ENCODE data around the gene EMILIN2.

The EMILIN2 gene

DNA sequence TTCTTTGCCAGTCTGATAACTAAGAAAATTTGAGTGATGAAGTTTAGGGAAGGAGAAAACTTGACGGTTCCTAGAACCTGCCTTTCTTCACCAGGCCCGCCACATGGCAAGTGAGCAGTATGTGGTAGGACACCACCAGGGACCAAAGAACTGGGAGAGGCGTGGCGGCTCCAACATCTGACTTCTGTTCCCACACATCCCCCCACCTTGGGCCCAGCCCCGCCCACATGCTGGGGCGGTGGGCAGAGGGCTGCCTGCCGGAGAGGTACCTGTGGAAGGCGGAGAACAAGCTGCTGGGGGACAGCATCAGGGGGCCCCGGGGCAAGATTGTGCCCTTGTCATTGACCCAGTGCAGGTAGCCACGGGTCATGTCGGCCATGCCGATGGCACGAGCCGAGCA, 75.0 kb downstream of the EMILIN2 start:
- Histone ChIP-seq H3K9me3 (ENCODE audit: low read length) (no peaks in the 10 kb centered on the region), H3K27me3 (ENCODE audit: insufficient read depth, low read length) (no peaks in the 10 kb centered on the region), H3K4me1 (ENCODE audit: insufficient read depth, low read length) (peaks cover 8% of the 10 kb centered on the region), H3K4me3 (ENCODE audit: low read length) (no peak overlapping the region), H3K36me3 (ENCODE audit: insufficient read depth, low read length) (peaks cover 71% of the 10 kb centered on the region), H2AFZ (ENCODE audit: low read depth, low read length) (no peak overlapping the region)

DNA sequence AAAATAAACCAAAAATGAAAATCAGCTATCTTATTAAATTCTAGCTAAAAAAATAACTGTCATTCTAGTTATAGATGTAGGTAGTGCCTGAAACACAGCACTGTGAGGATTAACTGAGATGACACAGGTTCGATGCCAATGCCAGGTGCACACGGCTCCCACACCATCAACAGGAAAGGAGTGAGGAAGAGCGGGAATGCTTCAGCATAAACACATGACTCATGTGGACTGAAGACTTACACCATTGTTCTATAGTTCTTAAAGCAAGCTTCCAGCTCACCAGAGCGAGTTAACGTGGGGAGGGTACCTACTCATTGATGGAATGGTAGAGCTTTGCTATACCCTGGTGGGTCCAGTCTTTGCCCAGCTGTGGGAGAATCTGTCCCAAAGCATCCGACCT, 76.7 kb downstream of the EMILIN2 start:
- Histone ChIP-seq H3K4me3 (ENCODE audit: low read length) (no peak overlapping the region), H2AFZ (ENCODE audit: low read depth, low read length) (no peak overlapping the region), H3K27me3 (ENCODE audit: insufficient read depth, low read length) (no peaks in the 10 kb centered on the region), H3K4me1 (ENCODE audit: insufficient read depth, low read length) (no peaks in the 10 kb centered on the region), H3K9me3 (ENCODE audit: low read length) (no peaks in the 10 kb centered on the region), H3K36me3 (ENCODE audit: insufficient read depth, low read length) (peaks cover 80% of the 10 kb centered on the region)

DNA sequence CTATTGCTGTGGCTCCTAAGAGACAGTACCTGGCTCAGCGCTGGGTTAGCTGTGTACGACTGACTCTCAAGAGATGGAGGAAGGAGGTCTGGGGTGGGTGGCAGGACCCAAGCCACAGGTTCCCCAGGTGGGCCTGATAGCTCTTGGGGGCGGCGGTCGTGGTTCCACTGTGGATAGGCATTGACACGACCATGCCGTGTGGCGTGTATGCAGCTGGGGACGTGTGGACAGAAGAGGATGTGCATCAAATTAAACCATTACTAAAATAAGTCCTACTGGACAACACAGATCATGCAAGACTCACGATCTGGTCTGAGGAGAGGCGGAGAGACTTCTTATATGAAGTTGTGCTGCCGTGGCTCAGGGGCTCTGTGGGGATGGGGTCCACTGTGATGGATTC, 78.1 kb downstream of the EMILIN2 start:
- Histone ChIP-seq H3K27me3 (ENCODE audit: insufficient read depth, low read length) (no peaks in the 10 kb centered on the region), H2AFZ (ENCODE audit: low read depth, low read length) (no peak overlapping the region), H3K9me3 (ENCODE audit: low read length) (no peaks in the 10 kb centered on the region), H3K4me3 (ENCODE audit: low read length) (no peak overlapping the region), H3K36me3 (ENCODE audit: insufficient read depth, low read length) (peaks cover 73% of the 10 kb centered on the region), H3K4me1 (ENCODE audit: insufficient read depth, low read length) (no peaks in the 10 kb centered on the region)

DNA sequence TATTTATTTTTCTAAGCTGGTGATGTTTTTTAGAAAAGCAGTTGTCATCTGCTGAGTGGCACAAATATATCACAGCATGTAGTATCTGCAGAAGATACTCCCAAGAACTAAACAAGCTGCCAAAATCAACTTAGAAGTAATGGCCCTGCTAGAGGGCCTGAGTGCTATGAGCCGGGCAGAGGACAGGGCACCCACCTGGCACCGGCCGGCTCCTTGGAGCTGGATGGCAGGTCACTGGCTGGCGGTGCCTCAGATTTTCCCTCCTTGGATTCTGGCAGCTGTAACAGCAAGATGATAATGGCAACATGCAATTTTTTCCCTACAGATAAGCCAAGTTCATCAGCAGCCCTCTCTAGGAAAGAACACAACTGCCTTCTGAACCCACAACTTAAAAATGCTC, 79.7 kb downstream of the EMILIN2 start:
- Histone ChIP-seq H3K27me3 (ENCODE audit: insufficient read depth, low read length) (no peaks in the 10 kb centered on the region), H2AFZ (ENCODE audit: low read depth, low read length) (no peak overlapping the region), H3K4me3 (ENCODE audit: low read length) (no peak overlapping the region), H3K36me3 (ENCODE audit: insufficient read depth, low read length) (peaks cover 66% of the 10 kb centered on the region), H3K9me3 (ENCODE audit: low read length) (no peaks in the 10 kb centered on the region), H3K4me1 (ENCODE audit: insufficient read depth, low read length) (no peaks in the 10 kb centered on the region)

DNA sequence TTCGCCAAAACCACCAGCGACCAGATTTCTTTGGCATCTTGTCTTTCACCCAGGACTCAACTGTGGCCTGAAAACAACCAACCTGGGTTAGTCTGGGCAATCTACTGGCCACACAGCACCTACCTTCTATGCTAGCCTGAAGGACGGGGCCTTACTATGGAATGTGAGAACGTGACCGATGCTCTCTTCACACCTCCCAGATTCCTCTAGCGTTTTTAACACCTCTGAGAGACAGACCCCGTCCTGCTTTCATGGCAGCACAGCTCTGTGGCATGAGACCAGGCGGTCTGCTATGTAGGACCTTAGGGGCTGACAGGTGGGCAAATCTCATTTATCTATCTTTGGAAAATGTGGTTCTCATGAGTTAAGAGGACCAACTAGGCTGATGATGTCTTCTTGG, 80.9 kb downstream of the EMILIN2 start:
- Histone ChIP-seq H3K36me3 (ENCODE audit: insufficient read depth, low read length) (peaks cover 63% of the 10 kb centered on the region), H3K4me3 (ENCODE audit: low read length) (no peak overlapping the region), H2AFZ (ENCODE audit: low read depth, low read length) (no peak overlapping the region), H3K9me3 (ENCODE audit: low read length) (no peaks in the 10 kb centered on the region), H3K4me1 (ENCODE audit: insufficient read depth, low read length) (no peaks in the 10 kb centered on the region), H3K27me3 (ENCODE audit: insufficient read depth, low read length) (no peaks in the 10 kb centered on the region)

DNA sequence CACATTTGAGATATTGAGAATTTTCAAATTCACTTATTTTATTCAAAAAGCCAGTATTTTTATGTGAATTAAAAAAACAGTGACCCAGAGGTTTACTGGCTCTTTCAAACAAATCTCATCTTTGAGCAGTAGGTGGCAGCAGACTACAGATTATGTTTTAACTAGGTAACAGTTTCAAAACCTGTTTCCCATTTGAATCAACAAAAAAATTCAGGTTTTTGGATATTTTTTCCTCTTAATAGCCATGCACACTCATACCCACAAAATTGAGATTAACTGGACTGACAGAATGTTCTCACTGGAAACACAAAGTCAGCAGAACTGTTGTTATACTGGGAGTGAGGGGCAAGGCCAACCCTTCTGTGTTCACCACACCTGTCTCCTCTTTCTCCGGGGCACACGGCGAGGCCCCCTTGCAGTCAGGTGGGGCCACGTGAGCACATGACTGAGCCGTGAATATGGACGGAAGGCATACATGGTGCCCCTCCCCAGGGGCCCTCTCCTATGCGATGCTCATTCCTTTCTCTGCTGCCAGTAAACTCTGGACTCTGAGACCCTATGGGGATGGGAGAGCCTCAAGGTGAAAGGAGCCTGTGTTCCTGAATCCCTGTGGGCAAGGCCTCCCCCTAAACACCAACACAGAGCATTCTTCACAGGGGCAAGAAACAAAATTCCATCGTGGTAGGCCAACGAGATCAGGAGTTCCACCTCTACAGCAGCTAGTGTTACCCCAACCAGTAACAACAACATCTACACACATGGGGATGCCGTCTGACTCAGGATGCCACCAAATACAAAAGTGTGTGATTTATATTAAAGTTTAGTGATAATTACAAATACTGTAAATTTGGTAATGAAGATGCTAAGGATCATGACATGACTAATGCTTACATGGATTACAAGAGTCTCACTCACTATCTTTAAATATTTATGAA, 85.7 kb downstream of the EMILIN2 start:
- Histone ChIP-seq H3K27me3 (ENCODE audit: insufficient read depth, low read length) (no peaks in the 10 kb centered on the region), H3K36me3 (ENCODE audit: insufficient read depth, low read length) (peaks cover 54% of the 10 kb centered on the region), H3K4me3 (ENCODE audit: low read length) (no peak overlapping the region), H3K9me3 (ENCODE audit: low read length) (no peaks in the 10 kb centered on the region), H3K4me1 (ENCODE audit: insufficient read depth, low read length) (no peaks in the 10 kb centered on the region), H2AFZ (ENCODE audit: low read depth, low read length) (no peak overlapping the region)

DNA sequence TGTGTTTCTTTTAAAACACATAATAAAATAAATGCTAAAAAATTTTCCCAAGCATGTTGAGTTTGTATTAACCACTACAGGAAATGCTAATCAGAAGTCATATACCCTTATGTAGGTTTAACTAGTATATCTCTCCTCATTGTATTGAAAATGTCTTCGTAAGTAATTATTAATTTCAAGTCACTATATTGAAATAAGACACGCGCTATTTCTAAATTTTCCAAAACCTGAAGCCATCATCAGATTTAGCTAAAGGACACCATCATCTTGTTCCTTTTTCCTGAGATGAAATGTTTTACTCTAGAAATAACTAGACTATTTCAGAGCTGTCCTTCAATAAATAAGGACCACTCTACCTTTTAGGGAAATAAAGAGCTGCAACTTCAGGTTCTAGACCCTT, 87.2 kb downstream of the EMILIN2 start:
- peaks cover 50% of the 10 kb centered on the region for H3K36me3 ChIP-seq (ENCODE audit: insufficient read depth, low read length)

DNA sequence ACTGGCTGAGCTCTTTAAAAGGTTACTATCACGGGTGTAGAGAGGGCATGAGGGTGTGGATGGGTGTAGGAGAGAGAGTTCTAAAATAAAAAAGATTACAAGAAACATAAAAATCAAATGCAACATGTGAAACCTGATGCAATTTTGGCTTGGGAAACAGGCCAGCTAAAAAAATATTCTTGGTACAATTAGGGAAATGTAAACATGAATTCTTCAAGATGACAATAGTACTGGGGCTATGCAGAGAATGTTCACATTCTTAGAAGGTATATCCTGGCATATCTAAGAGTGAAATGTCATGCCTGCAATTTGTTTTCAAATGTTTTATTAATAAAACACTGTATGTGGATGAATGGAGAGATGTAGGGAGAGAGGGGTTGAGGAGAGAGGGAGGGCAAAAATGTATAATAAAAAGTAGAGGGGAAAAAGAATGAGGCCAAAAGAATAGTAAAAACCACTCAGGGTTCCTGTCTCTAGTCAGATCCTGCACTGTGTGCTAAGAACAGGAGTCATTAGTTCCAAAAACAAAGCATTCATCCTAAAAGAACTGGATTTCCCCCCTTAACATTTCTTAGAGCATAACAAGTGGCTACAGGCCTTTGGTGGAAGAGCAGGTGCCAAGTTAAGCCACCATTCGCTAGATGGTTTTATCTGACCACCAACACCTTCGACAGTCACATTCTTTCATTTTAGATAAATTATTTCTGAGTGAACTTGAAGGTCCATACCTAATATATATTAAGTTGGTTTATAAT, 88.8 kb downstream of the EMILIN2 start:
- H3K27me3 ChIP-seq (ENCODE audit: insufficient read depth, low read length) = no peaks in the 10 kb centered on the region
- H3K4me1 ChIP-seq (ENCODE audit: insufficient read depth, low read length) = no peaks in the 10 kb centered on the region
- no peak overlapping the region for H3K4me3 ChIP-seq (ENCODE audit: low read length)
- H3K36me3 ChIP-seq (ENCODE audit: insufficient read depth, low read length) = peaks cover 51% of the 10 kb centered on the region
- no peak overlapping the region for H2AFZ ChIP-seq (ENCODE audit: low read depth, low read length)
- H3K9me3 ChIP-seq (ENCODE audit: low read length) = no peaks in the 10 kb centered on the region

More for the DNA sequence above, 87.2 kb downstream of the EMILIN2 start:
- Histone ChIP-seq H3K9me3 (ENCODE audit: low read length) (no peaks in the 10 kb centered on the region), H3K4me3 (ENCODE audit: low read length) (no peak overlapping the region), H2AFZ (ENCODE audit: low read depth, low read length) (no peak overlapping the region), H3K27me3 (ENCODE audit: insufficient read depth, low read length) (no peaks in the 10 kb centered on the region), H3K4me1 (ENCODE audit: insufficient read depth, low read length) (no peaks in the 10 kb centered on the region)

DNA sequence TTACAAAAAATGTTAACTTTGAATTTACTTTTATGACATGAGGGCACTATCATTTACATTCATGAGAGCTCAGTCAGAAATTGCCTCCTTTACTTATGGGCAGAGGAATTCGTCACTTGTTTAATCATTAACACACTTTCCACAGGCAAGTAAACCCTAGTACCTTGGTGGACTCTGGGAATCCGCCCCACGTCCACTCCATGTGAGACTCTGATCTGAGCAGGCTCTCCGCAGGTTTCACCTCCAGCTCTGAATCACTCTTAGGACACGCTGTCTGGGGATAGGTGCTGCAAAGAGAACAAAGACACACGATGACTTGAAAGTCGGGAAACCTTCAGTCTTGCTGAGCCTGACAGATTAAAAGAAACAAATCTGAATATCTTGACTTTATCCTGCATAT, 92.5 kb downstream of the EMILIN2 start:
- Histone ChIP-seq H3K4me3 (ENCODE audit: low read length) (no peak overlapping the region), H3K4me1 (ENCODE audit: insufficient read depth, low read length) (no peaks in the 10 kb centered on the region), H3K36me3 (ENCODE audit: insufficient read depth, low read length) (peaks cover 37% of the 10 kb centered on the region), H3K9me3 (ENCODE audit: low read length) (no peaks in the 10 kb centered on the region), H3K27me3 (ENCODE audit: insufficient read depth, low read length) (no peaks in the 10 kb centered on the region), H2AFZ (ENCODE audit: low read depth, low read length) (no peak overlapping the region)

DNA sequence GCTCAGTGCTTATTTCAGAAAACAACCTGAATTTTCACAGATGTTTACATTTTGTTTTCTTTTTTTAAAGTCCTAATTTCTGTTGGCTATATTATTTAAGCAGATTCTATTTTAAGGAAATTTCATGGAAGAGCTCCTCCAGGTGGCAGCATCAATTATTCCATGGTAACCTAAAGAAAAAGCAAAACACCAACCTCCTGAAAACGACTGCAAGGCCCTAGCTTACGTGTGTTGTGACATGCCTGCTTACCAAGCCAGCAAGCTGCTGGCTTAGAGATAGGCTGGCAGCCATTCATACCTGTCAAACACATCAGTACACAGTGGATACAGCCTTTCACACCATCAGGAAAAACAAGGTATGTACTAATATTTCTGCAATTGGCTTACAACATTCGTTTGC, 101.2 kb downstream of the EMILIN2 start:
- H3K9me3 ChIP-seq (ENCODE audit: low read length) = no peaks in the 10 kb centered on the region
- H3K4me3 ChIP-seq (ENCODE audit: low read length) = no peak overlapping the region
- no peak overlapping the region for H2AFZ ChIP-seq (ENCODE audit: low read depth, low read length)
- H3K4me1 ChIP-seq (ENCODE audit: insufficient read depth, low read length) = no peaks in the 10 kb centered on the region
- no peaks in the 10 kb centered on the region for H3K27me3 ChIP-seq (ENCODE audit: insufficient read depth, low read length)
- H3K36me3 ChIP-seq (ENCODE audit: insufficient read depth, low read length) = peaks cover 36% of the 10 kb centered on the region

DNA sequence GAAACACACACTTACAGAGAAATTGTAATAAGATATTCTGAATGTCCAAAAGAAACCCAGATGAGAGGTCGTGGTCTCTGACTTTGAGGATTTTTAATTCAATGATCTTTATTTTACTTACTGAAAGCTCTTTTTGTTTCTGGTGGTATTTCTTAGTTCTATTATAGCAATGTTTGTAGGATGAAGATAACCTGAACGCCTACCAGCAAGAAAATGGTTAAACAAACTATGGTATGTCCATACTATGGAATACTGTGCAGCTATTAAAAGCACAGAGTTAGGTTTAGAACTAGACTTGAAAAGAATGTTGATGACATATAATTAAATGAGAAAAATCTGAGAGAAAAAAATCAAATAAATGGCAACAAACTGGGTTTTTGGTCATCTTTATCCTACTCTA, 105.8 kb downstream of the EMILIN2 start:
- H3K9me3 ChIP-seq (ENCODE audit: low read length) = no peaks in the 10 kb centered on the region
- no peaks in the 10 kb centered on the region for H3K4me1 ChIP-seq (ENCODE audit: insufficient read depth, low read length)
- H3K4me3 ChIP-seq (ENCODE audit: low read length) = no peak overlapping the region
- H3K27me3 ChIP-seq (ENCODE audit: insufficient read depth, low read length) = no peaks in the 10 kb centered on the region
- peaks cover 69% of the 10 kb centered on the region for H3K36me3 ChIP-seq (ENCODE audit: insufficient read depth, low read length)
- no peak overlapping the region for H2AFZ ChIP-seq (ENCODE audit: low read depth, low read length)

DNA sequence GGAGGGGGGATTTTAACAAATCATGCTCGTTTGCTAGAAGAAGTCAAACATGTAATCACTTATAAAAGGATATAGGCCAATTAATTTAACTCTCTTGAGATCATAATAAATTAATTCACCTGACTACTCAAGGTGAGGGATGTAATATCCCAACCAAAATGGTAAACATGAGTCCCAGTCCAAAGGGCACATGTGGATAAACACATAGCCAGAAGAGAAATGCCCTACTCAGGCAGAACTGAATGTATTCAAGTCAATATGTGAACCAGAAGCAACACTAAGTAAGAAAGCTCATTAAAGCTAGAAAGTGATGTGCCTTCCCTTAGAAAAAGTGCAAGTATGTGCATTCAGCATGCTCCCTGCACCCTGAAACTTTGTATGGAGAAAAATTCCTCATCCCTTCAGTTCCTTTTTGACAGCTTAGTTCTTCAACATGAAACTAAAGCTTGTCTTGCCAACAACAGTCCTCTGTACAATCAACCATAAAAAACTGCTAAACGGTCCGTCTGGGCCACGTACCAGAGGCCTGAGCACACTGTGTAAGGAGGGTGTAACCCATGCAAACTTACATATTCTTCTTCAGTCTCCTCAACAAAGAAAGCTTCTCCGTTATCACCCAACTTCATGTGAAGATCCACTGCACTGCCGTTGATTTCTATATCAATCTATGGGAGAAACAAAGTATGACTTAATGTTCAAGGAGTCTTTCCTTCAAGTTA, 107.3 kb downstream of the EMILIN2 start:
- Histone ChIP-seq H2AFZ (ENCODE audit: low read depth, low read length) (no peak overlapping the region), H3K36me3 (ENCODE audit: insufficient read depth, low read length) (peaks cover 76% of the 10 kb centered on the region), H3K27me3 (ENCODE audit: insufficient read depth, low read length) (no peaks in the 10 kb centered on the region), H3K4me1 (ENCODE audit: insufficient read depth, low read length) (no peaks in the 10 kb centered on the region), H3K4me3 (ENCODE audit: low read length) (no peak overlapping the region), H3K9me3 (ENCODE audit: low read length) (no peaks in the 10 kb centered on the region)
